BE2C (cell line): ENCODE measurements around the gene HHLA2.

Source experiments
- DNase-seq: peaks from one replicate; pipeline ENCODE4 v3.0.0-alpha.2; 2020
- H3K27me3 ChIP-seq: fragments of 250-450 bp; sonication (Bioruptor Pico); 2 replicates; pipeline ENCODE4 v1.5.1; 2020; ENCODE audit warnings: mild to moderate bottlenecking
- H3K36me3 ChIP-seq: fragments of 250-450 bp; sonication (Bioruptor Pico); 2 replicates; pipeline ENCODE4 v1.5.1; 2020; ENCODE audit warnings: mild to moderate bottlenecking
- H3K4me1 ChIP-seq: fragments of 250-450 bp; sonication (Bioruptor Pico); 2 replicates; pipeline ENCODE4 v1.5.1; 2020
- H3K4me3 ChIP-seq: 2 replicates; pipeline ENCODE4 v1.5.1; 2011; ENCODE audit warnings: low read depth, low read length
- H3K9me3 ChIP-seq: fragments of 250-450 bp; sonication (Bioruptor Pico); 2 replicates; pipeline ENCODE4 v1.5.1; 2020
- TF ChIP-seq, protein P1 (sequence below): IDR thresholded peaks from 2 replicates; pipeline ENCODE4 v1.5.1; 2012; ENCODE audit warnings: mild to moderate bottlenecking, low read depth, low read length

The HHLA2 gene

DNA sequence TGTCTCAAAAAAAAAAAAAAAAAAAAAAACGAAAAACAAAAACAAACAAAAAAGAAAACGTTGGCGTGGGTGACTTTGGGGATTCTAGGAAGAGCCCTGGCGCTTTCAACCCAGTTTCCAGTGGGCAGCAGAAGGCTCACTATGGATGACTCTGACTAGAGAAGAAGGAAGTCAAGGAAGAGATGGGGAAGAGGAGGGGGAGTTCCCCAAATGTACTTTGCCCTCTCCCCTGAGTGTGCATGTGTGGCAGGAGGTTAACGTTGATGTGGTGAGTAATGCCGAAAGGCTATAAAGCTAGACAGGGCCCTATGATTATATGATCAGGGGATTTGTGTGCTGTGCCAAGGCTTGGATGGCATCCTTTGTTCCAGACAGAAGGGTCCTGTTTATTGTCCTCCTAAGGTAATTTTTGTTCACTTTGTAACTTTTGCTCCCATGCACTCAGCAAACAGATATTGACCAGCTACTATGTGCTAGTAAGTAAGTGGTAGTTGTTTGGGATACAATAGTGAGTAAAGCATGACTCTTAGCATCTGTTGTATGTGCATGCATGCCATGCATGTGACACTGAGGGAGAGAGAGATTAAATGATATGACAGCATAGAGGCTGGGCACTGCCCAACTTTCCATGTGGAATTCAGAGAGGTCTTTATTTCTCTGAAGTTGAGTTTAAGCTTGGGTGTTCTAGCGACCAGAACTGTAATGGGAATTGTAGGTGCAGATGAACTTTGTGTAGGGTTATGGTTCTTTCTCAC, 750 bp upstream of the HHLA2 start:
- H3K4me1 ChIP-seq, result no peaks in the 10 kb centered on the region
- no peaks in the 10 kb centered on the region for H3K9me3 ChIP-seq
- TF ChIP-seq, protein P1, sequence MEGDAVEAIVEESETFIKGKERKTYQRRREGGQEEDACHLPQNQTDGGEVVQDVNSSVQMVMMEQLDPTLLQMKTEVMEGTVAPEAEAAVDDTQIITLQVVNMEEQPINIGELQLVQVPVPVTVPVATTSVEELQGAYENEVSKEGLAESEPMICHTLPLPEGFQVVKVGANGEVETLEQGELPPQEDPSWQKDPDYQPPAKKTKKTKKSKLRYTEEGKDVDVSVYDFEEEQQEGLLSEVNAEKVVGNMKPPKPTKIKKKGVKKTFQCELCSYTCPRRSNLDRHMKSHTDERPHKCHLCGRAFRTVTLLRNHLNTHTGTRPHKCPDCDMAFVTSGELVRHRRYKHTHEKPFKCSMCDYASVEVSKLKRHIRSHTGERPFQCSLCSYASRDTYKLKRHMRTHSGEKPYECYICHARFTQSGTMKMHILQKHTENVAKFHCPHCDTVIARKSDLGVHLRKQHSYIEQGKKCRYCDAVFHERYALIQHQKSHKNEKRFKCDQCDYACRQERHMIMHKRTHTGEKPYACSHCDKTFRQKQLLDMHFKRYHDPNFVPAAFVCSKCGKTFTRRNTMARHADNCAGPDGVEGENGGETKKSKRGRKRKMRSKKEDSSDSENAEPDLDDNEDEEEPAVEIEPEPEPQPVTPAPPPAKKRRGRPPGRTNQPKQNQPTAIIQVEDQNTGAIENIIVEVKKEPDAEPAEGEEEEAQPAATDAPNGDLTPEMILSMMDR, result no peak
- no peaks in the 10 kb centered on the region for H3K27me3 ChIP-seq
- no peaks in the 10 kb centered on the region for H3K36me3 ChIP-seq
- no peak overlapping the region for H3K4me3 ChIP-seq
- DNase-seq, result no peak

DNA sequence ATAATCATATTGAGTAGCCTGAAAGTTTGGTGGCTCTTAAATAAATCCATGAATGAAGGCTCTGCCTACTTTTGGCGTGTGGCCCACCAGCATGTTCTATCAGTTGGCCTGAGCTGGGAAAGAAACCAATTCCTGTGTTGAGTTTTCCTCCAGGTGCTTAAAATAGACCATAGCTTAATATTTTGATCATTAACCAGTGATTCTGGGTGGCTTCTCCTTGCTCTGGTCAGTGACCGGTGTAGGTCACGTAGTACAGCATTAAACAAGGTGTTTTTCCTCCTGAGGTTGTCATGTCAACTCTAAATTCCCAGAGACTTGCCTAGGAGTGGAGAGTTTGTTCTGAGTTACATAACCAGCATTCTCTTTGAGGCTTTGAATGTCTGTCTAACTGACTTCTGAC, 1.3 kb downstream of the HHLA2 start:
- H3K4me1 ChIP-seq, result no peaks in the 10 kb centered on the region
- no peak for DNase-seq
- no peaks in the 10 kb centered on the region for H3K27me3 ChIP-seq
- no peaks in the 10 kb centered on the region for H3K9me3 ChIP-seq
- TF ChIP-seq, protein P1, result no peak
- no peak overlapping the region for H3K4me3 ChIP-seq
- H3K36me3 ChIP-seq, result no peaks in the 10 kb centered on the region

DNA sequence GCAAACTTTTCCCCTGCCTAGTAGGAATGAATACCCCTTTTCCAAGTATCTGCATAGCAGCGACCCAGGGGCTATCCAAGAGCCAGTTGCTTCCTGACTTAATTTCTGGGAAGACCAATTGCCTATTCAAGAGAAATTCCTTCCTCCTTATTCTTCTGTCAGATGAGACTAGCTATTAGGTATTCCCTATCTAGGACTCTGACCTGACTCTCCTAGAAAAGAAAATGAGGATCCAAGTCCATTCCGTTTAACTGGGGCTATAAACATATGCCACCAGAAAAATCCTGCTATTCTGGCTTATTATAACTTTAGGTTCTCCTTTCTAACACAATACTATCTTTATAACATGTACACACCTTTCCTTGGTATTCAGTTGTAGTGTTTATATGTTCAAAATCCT, 1.7 kb downstream of the HHLA2 start:
- no peaks in the 10 kb centered on the region for H3K4me1 ChIP-seq

DNA sequence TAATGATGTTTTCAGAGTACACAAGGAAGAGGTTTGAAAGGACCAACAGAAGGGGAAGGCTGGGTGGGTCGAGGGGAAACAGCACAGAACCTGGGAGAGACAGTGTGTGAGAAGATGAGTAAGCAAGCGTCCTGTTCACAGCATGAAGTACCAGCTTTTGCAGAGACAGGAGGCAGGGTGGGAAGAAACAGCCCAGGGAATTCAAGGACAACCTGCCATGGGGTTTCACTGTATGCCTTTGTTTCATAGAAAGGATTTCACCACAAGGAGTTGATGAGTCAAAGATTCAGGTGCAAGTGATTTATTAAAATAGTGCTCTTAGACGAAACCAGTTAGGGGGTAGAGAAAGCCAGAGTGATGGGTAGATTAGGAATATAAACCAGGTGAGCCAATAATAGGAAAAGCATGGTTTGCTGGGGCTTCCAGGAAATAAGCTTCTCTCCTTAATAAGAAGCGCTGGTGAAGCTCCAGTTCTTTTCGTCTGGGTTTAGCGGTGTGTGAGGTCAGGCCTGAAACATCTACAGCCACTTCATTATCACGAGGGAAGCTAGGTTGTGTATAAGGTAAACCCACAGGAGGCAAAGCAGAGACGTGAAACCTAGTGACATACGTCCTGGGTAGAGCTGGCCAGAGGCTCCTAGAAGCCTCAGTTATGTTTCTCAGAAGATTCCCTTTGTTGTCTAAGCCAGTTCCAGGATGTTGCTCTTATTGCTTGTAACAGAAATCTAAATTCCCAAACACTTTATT, 3.9 kb downstream of the HHLA2 start:
- no peaks in the 10 kb centered on the region for H3K27me3 ChIP-seq
- no peak for DNase-seq
- no peak overlapping the region for H3K4me3 ChIP-seq
- TF ChIP-seq, protein P1, result no peak
- H3K36me3 ChIP-seq, result no peaks in the 10 kb centered on the region
- H3K9me3 ChIP-seq, result no peaks in the 10 kb centered on the region
- H3K4me1 ChIP-seq, result no peaks in the 10 kb centered on the region

More for the DNA sequence above, 1.7 kb downstream of the HHLA2 start:
- no peak for DNase-seq
- TF ChIP-seq, protein P1, result no peak
- no peaks in the 10 kb centered on the region for H3K36me3 ChIP-seq
- H3K9me3 ChIP-seq, result no peaks in the 10 kb centered on the region
- no peaks in the 10 kb centered on the region for H3K27me3 ChIP-seq
- H3K4me3 ChIP-seq, result no peak overlapping the region

DNA sequence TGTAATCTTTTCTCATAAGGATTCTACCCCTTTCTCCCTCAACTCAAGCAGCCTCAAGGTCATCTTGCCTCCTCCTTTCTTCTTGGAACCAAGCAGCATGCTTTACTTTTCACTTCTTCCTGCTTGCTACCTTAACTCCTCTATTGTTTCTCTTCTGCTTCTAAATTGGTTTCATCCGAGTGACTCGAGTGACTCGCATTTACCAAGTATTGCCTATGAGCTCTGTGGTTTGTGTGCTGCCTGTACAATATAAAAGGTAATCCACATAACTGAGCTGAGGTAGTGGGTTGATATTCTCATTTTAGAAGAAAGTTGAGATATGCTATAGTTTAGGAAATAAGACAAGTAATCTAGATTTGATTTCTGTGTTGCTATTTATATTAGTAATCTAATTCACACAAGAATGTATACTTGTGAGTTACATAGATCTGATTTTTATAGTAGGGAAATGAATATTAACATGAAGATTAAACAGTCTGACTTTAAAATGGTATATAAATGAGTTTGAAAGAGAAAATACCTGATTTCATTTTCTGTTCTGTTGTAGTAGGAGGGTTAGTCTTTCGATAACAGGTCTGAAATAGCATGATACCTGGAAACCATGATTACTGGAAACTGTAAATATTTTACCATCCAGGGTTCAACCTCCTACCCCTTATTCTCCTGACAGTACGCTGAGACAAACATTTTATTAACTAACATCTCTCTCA, 5.5 kb downstream of the HHLA2 start:
- H3K4me3 ChIP-seq, result no peak overlapping the region
- TF ChIP-seq, protein P1, result no peak
- H3K9me3 ChIP-seq, result no peaks in the 10 kb centered on the region
- DNase-seq, result no peak
- no peaks in the 10 kb centered on the region for H3K27me3 ChIP-seq
- H3K36me3 ChIP-seq, result no peaks in the 10 kb centered on the region
- H3K4me1 ChIP-seq, result peaks cover 6% of the 10 kb centered on the region; the same call in 1 of the 2 replicates
